Lung (tissue), 12 donors: ENCODE results near the gene GGTLC2. TPM values are rescaled to one million over a fixed set of nuclear protein-coding genes. Genes with fewer than 3 reads are reported as not detected.
"Not testable (repeated sequence)": the region's sequence is repeated elsewhere in the genome, so short reads cannot be mapped to it uniquely, and the experiment has no call there.

Experiments used
- ATAC-seq: fragments of 200-7000 bp; cut with Tn5 transposase; one replicate; pipeline ENCODE4 v1.9.1; 2020; ENCODE audit warnings: moderate number of reproducible peaks; ENCODE audit not compliant: insufficient read depth, low FRiP score
- DNase-seq, 3 donors: peaks; one replicate each; pipeline ENCODE4 v3.0.0-alpha.2; 2013 to 2017
- H3K27ac ChIP-seq, 2 donors: one replicate each; pipeline ENCODE4 v1.5.1; 2013; ENCODE audit warnings: mild to moderate bottlenecking in 2 of 2, moderate library complexity in 2 of 2, control low read depth in 1 of 2, inconsistent platforms in 1 of 2, low read depth in 1 of 2, low read length in 1 of 2
- H3K27me3 ChIP-seq, 3 donors: one replicate each; pipeline ENCODE4 v1.5.1; 2013; ENCODE audit warnings: low read length in 2 of 3; ENCODE audit not compliant: control insufficient read depth in 3 of 3, insufficient read depth in 3 of 3
- H3K36me3 ChIP-seq, 4 donors: one replicate each; pipeline ENCODE4 v1.5.1; 2013; ENCODE audit warnings: low read length in 4 of 4, mild to moderate bottlenecking in 1 of 4, moderate library complexity in 1 of 4; ENCODE audit not compliant: control insufficient read depth in 4 of 4, insufficient read depth in 4 of 4
- H3K4me1 ChIP-seq, 5 donors: one replicate each; pipeline ENCODE4 v1.5.1; 2013; ENCODE audit warnings: low read length in 5 of 5, mild to moderate bottlenecking in 2 of 5, moderate library complexity in 1 of 5; ENCODE audit not compliant: control insufficient read depth in 5 of 5, insufficient read depth in 5 of 5
- H3K4me3 ChIP-seq: one replicate; pipeline ENCODE4 v1.5.1; 2013; ENCODE audit warnings: mild to moderate bottlenecking, control low read depth, moderate library complexity
- H3K9ac ChIP-seq, 2 donors: one replicate each; pipeline ENCODE4 v1.5.1; 2013; ENCODE audit warnings: low read length in 2 of 2, control low read depth in 1 of 2; ENCODE audit not compliant: insufficient read depth in 1 of 2
- H3K9me3 ChIP-seq, 4 donors: one replicate each; pipeline ENCODE4 v1.5.1; 2013; ENCODE audit warnings: low read length in 3 of 4, mild to moderate bottlenecking in 1 of 4, moderate library complexity in 1 of 4; ENCODE audit not compliant: control insufficient read depth in 4 of 4, insufficient read depth in 3 of 4
- WGBS, 2 donors: extraction: QIAGEN DNeasy Blood & Tissue Kit; methylation state at CpG; one replicate each; pipeline ENCODE4 v1.1.7; 2013; 5-methylcytosine and 5-hydroxymethylcytosine counted together
- polyA plus RNA-seq, 2 donors: library from polyadenylated mRNA; stranded (reverse); fragments of 200-250 nt; gene quantifications; one replicate each; pipeline ENCODE4 v1.2.1, GENCODE V29; 2013
- total RNA-seq, 2 donors: library from RNA; depleted of rRNA in 1 of 2; stranded (reverse); fragments of >200 nt in 1 of 2; gene quantifications; one replicate each; pipeline ENCODE4 v1.2.1, GENCODE V29; 2014 to 2021
- TF ChIP-seq, protein P1 (sequence below): IDR thresholded peaks from 2 replicates; pipeline ENCODE4 v1.5.1; 2012; ENCODE audit warnings: mild to moderate bottlenecking; ENCODE audit errors: control extremely low read depth, extremely low read depth
- donor health status: control.
- donor health status: control.
- donor health status: Bipolar disorder and iron deficiency.
- donor health status: healthy.
- donor health status: DM: yes; HTN: yes; CAD: no.

Gene GGTLC2
- total and polyA plus RNA-seq, 4 donors: 0.56 to 7.0 (median 0.80) TPM; not detected in 1

DNA sequence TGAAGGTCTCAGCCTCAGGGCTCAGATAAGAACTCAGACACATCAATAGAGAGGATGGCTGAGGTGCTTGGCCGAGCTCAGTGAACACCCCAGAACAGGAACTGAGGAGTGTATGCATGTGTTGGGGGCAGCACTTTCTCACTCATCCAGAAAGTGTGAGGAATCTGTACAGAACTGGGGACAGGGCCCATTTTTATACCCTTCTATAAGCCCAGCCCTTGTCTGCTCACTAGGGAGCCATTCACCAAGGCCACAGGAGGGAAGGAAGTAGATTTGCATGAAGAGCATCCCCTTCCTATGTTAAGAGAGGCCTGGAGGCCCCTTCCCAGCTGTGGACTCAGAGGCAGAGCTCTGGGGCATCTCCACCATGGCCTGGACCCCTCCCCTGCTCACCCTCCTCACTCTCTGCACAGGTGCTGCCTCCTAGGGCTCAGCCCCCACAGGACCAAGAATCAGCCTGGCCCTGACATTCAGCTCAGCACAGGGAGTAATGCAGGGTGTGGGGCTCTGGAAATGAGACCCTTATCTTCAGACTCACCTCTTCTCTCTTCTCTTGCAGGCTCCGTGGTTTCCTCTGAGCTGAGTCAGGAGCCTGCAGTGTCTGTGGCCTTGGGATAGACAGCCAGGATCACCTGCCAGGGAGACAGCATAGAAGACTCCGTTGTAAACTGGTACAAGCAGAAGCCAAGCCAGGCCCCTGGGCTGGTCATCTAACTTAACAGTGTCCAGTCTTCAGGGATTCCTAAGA, 39.9 kb upstream of the GGTLC2 start:
- DNase-seq: no peak
- Histone ChIP-seq H3K27ac (no peak overlapping the region), H3K9me3 (peaks cover 0 to 3% (median 0%) of the 10 kb centered on the region in 4 donors), H3K9ac (no peak overlapping the region), H3K4me1 (no peaks in the 10 kb centered on the region), H3K4me3 (no peak overlapping the region), H3K36me3 (no peaks in the 10 kb centered on the region), H3K27me3 (no peaks in the 10 kb centered on the region)
- WGBS, 2 donors: 78 to 84% methylated on average over 3 of the region's 3 CpGs
- TF ChIP-seq, protein P1, sequence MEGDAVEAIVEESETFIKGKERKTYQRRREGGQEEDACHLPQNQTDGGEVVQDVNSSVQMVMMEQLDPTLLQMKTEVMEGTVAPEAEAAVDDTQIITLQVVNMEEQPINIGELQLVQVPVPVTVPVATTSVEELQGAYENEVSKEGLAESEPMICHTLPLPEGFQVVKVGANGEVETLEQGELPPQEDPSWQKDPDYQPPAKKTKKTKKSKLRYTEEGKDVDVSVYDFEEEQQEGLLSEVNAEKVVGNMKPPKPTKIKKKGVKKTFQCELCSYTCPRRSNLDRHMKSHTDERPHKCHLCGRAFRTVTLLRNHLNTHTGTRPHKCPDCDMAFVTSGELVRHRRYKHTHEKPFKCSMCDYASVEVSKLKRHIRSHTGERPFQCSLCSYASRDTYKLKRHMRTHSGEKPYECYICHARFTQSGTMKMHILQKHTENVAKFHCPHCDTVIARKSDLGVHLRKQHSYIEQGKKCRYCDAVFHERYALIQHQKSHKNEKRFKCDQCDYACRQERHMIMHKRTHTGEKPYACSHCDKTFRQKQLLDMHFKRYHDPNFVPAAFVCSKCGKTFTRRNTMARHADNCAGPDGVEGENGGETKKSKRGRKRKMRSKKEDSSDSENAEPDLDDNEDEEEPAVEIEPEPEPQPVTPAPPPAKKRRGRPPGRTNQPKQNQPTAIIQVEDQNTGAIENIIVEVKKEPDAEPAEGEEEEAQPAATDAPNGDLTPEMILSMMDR: no peak
- ATAC-seq: no peak

GRCh38 chr22:22605074-22605404, 39.4 kb upstream of the GGTLC2 start:
- Histone ChIP-seq H3K36me3 (no peaks in the 10 kb centered on the region), H3K27me3 (no peaks in the 10 kb centered on the region), H3K27ac (no peak overlapping the region), H3K4me1 (no peaks in the 10 kb centered on the region), H3K9me3 (peaks cover 0 to 3% (median 0%) of the 10 kb centered on the region in 4 donors), H3K4me3 (no peak overlapping the region), H3K9ac (no peak overlapping the region)
- ATAC-seq: no peak
- TF ChIP-seq, protein P1: no peak
- 56 to 67% methylated on average over 3 of the region's 3 CpGs for WGBS, 2 donors
- DNase-seq: no peak

- not testable (repeated sequence) for ATAC-seq, H3K27ac ChIP-seq, H3K9me3 ChIP-seq, H3K4me1 ChIP-seq, DNase-seq, H3K9ac ChIP-seq, H3K27me3 ChIP-seq, H3K4me3 ChIP-seq, H3K36me3 ChIP-seq
- 94 to 99% methylated on average over 3 of the region's 3 CpGs for WGBS, 2 donors
Measured at GRCh38 chr22:22608022-22608421, 36.4 kb upstream of the GGTLC2 start.

DNA sequence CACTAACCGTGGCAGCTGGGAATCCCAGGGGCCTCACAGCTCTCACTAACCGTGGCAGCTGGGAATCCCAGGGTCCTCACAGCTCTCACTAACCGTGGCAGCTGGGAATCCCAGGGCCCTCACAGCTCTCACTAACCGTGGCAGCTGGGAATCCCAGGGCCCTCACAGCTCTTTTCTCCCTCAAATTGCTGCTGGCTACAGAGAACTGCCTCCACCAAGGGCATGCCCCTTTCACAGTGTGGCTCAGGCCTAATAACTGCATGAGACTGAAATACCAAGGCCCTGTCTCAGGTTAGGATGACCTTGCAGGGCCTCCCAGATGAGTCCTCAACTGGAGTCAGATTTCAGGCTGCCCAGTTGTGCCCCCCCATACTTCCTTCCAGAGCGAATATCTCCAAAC, 35.1 kb upstream of the GGTLC2 start:
- WGBS, 2 donors: 66 to 69% methylated on average over 5 of the region's 5 CpGs

More for the DNA sequence above, 35.1 kb upstream of the GGTLC2 start:
- Histone ChIP-seq H3K4me3 (no peak overlapping the region), H3K9ac (no peak overlapping the region), H3K36me3 (no peaks in the 10 kb centered on the region), H3K27me3 (no peaks in the 10 kb centered on the region), H3K9me3 (peaks cover 0 to 1% (median 0%) of the 10 kb centered on the region in 4 donors), H3K27ac (no peak overlapping the region), H3K4me1 (no peaks in the 10 kb centered on the region)
- no peak for ATAC-seq
- TF ChIP-seq, protein P1: no peak
- no peak for DNase-seq
